HS-5 (cell line): ENCODE data around the gene ADGRG1.
"Not testable (repeated sequence)": the region's sequence is repeated elsewhere in the genome, so short reads cannot be mapped to it uniquely, and the experiment has no call there.

Experiments
- DNase-seq: peaks from one replicate; pipeline ENCODE4 v3.0.0-alpha.2; 2012; ENCODE audit warnings: low read depth

ADGRG1 gene

GRCh38 chr16:57698812-57699405 is 70.5 kb downstream of the ADGRG1 start:
- no peak for DNase-seq

GRCh38 chr16:57699481-57699880 is 71.1 kb downstream of the ADGRG1 start:
- DNase-seq, result no peak

- no peak for DNase-seq
Observed at GRCh38 chr16:57699899-57700298, 71.5 kb downstream of the ADGRG1 start.

- DNase-seq, result no peak
Observed at GRCh38 chr16:57700781-57701551, 72.5 kb downstream of the ADGRG1 start.

- no peak for DNase-seq
Observed at GRCh38 chr16:57701759-57702371, 73.4 kb downstream of the ADGRG1 start.

GRCh38 chr16:57703416-57704010 is 75.1 kb downstream of the ADGRG1 start:
- no peak for DNase-seq

GRCh38 chr16:57704011-57704904 is 75.8 kb downstream of the ADGRG1 start:
- DNase-seq, result no peak

- DNase-seq, result no peak
Observed at GRCh38 chr16:57704905-57705852, 76.7 kb downstream of the ADGRG1 start.

GRCh38 chr16:57706717-57707116 is 78.3 kb downstream of the ADGRG1 start:
- DNase-seq, result no peak

GRCh38 chr16:57707331-57707730 is 78.9 kb downstream of the ADGRG1 start:
- no peak for DNase-seq

GRCh38 chr16:57708168-57708567 is 79.7 kb downstream of the ADGRG1 start:
- DNase-seq, result no peak

GRCh38 chr16:57709663-57710062 is 81.2 kb downstream of the ADGRG1 start:
- no peak for DNase-seq

- no peak for DNase-seq
Observed at GRCh38 chr16:57711346-57711745, 82.9 kb downstream of the ADGRG1 start.

GRCh38 chr16:57711993-57712392 is 83.6 kb downstream of the ADGRG1 start:
- no peak for DNase-seq

GRCh38 chr16:57712569-57712968 is 84.1 kb downstream of the ADGRG1 start:
- DNase-seq, result not testable (repeated sequence)

GRCh38 chr16:57713596-57713995 is 85.2 kb downstream of the ADGRG1 start:
- no peak for DNase-seq

- no peak for DNase-seq
Observed at GRCh38 chr16:57714047-57714446, 85.6 kb downstream of the ADGRG1 start.
